Erythroblast (primary cell): ENCODE measurements around the gene ZCCHC2.

Experiments
- GATA1 ChIP-seq: IDR thresholded peaks from 2 replicates; pipeline ENCODE4 v1.6.1; 2011; ENCODE audit warnings: low read depth, mild to moderate bottlenecking, control low read depth, low read length, moderate library complexity
- POLR2A ChIP-seq: IDR thresholded peaks from 2 replicates; pipeline ENCODE4 v1.6.1; 2011; ENCODE audit warnings: mild to moderate bottlenecking, low read length

- TF ChIP-seq POLR2A (no peak), GATA1 (no peak)
These were observed 43.4 kb downstream of the ZCCHC2 start for GRCh38 chr18:62566199-62566598.
